ENCODE measurements around the gene SLC10A2.
A peak's percentile ranks its signal among the peaks of the same experiment; 100 is the strongest.

The SLC10A2 gene

DNA sequence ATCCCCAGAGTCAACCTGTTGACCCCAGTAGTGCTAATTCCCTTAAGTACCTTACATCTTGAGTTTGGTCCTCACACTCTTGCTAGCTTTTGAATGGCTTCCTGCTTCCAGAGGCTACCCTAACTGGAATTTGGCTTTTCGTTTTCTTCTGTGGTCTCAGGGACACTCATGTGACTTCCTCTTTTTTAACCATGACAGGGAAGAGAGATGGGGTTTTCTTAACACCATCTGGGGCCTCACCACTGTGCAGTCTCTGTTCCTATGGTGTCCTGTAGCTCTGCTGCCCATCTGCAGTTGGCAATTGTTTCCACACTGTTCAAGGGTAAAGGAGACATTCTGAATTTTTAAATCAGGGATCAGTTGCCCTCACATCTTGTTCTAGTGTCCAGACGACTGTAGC is 66.7 kb downstream of the SLC10A2 start:
- FAIRE-seq (peak; percentile 45), DNase-seq (ENCODE audit: extremely low spot score, insufficient read length, low read depth) (no peak)

All from GM18507 (cell line).